NT2/D1 (cell line): ENCODE results near the gene HOXD11.
A peak's percentile ranks its signal among the peaks of the same experiment; 100 is the strongest.

Source experiments
- DNase-seq: peaks from one replicate; pipeline ENCODE4 v3.0.0-alpha.2; 2011; ENCODE audit warnings: low read depth, low spot score
- H3K27me3 ChIP-seq: 2 replicates; pipeline ENCODE4 v1.6.0; 2011; ENCODE audit warnings: mild to moderate bottlenecking; ENCODE audit not compliant: insufficient read length, insufficient read depth
- H3K36me3 ChIP-seq: 2 replicates; pipeline ENCODE4 v1.6.1; 2011; ENCODE audit warnings: mild to moderate bottlenecking, low read length, mixed read lengths; ENCODE audit not compliant: insufficient read depth, insufficient read length
- H3K4me1 ChIP-seq: 2 replicates; pipeline ENCODE4 v1.5.1; 2011; ENCODE audit not compliant: insufficient read depth, insufficient read length
- H3K4me3 ChIP-seq: 2 replicates; pipeline ENCODE4 v1.5.1; 2011; ENCODE audit warnings: low read depth; ENCODE audit not compliant: insufficient read length
- H3K9ac ChIP-seq: 2 replicates; pipeline ENCODE4 v1.6.0; 2011; ENCODE audit warnings: low read depth; ENCODE audit not compliant: insufficient read length
- H3K9me3 ChIP-seq: 2 replicates; pipeline ENCODE4 v1.5.1; 2011; ENCODE audit warnings: mild to moderate bottlenecking, low read length; ENCODE audit not compliant: insufficient read depth
- SUZ12 ChIP-seq: IDR thresholded peaks from 2 replicates; pipeline ENCODE4 v1.6.1; 2011; ENCODE audit not compliant: insufficient read length, insufficient read depth; ENCODE audit errors: extremely low read depth
- YY1 ChIP-seq: IDR thresholded peaks from 2 replicates; pipeline ENCODE4 v1.6.1; 2011; ENCODE audit not compliant: insufficient read length, insufficient read depth
- ZNF274 ChIP-seq: IDR thresholded peaks from 2 replicates; pipeline ENCODE4 v1.6.1; 2011; ENCODE audit warnings: mild to moderate bottlenecking, low read depth, low read length

HOXD11 gene

GRCh38 chr2:176101216-176101830 is 5.8 kb upstream of the HOXD11 start:
- Histone ChIP-seq H3K4me1 (peaks cover 18% of the 10 kb centered on the region), H3K9ac (no peak overlapping the region), H3K36me3 (no peaks in the 10 kb centered on the region), H3K27me3 (peaks cover 83% of the 10 kb centered on the region), H3K4me3 (no peak overlapping the region), H3K9me3 (peaks cover 32% of the 10 kb centered on the region; the same call in 1 of the 2 replicates)
- TF ChIP-seq ZNF274: no peak
- TF ChIP-seq SUZ12: no peak
- no peak for TF ChIP-seq YY1
- DNase-seq: no peak

- no peak overlapping the region for H3K4me3 ChIP-seq
- H3K36me3 ChIP-seq: no peaks in the 10 kb centered on the region
- H3K9ac ChIP-seq: no peak overlapping the region
- H3K9me3 ChIP-seq: peaks cover 32% of the 10 kb centered on the region; the same call in 1 of the 2 replicates
- H3K4me1 ChIP-seq: peaks cover 19% of the 10 kb centered on the region
- no peak for DNase-seq
- H3K27me3 ChIP-seq: peaks cover 86% of the 10 kb centered on the region
- TF ChIP-seq SUZ12 (no peak), YY1 (no peak), ZNF274 (no peak)
Observed at GRCh38 chr2:176101842-176102241, 5.2 kb upstream of the HOXD11 start.

GRCh38 chr2:176102309-176102866 is 4.7 kb upstream of the HOXD11 start:
- peaks cover 92% of the 10 kb centered on the region for H3K27me3 ChIP-seq
- H3K4me3 ChIP-seq: no peak overlapping the region
- TF ChIP-seq SUZ12: no peak
- H3K9ac ChIP-seq: no peak overlapping the region
- DNase-seq: no peak
- peaks cover 19% of the 10 kb centered on the region for H3K4me1 ChIP-seq
- no peaks in the 10 kb centered on the region for H3K36me3 ChIP-seq
- peaks cover 32% of the 10 kb centered on the region; the same call in 1 of the 2 replicates for H3K9me3 ChIP-seq

GRCh38 chr2:176103194-176103593 is 3.9 kb upstream of the HOXD11 start:
- TF ChIP-seq ZNF274: no peak
- TF ChIP-seq YY1: no peak
- no peak for TF ChIP-seq SUZ12
- no peak overlapping the region for H3K9ac ChIP-seq
- H3K4me3 ChIP-seq: no peak overlapping the region
- DNase-seq: no peak
- no peaks in the 10 kb centered on the region for H3K36me3 ChIP-seq
- H3K4me1 ChIP-seq: peaks cover 19% of the 10 kb centered on the region
- H3K27me3 ChIP-seq: peaks cover 98% of the 10 kb centered on the region
- H3K9me3 ChIP-seq: peaks cover 32% of the 10 kb centered on the region; the same call in 1 of the 2 replicates

GRCh38 chr2:176103742-176104315 is 3.3 kb upstream of the HOXD11 start:
- Histone ChIP-seq H3K4me1 (peaks cover 18% of the 10 kb centered on the region), H3K4me3 (no peak overlapping the region), H3K9me3 (peaks cover 31% of the 10 kb centered on the region; the same call in 1 of the 2 replicates), H3K27me3 (peaks cover 98% of the 10 kb centered on the region), H3K9ac (no peak overlapping the region), H3K36me3 (no peaks in the 10 kb centered on the region)
- DNase-seq: no peak
- no peak for TF ChIP-seq SUZ12
- no peak for TF ChIP-seq ZNF274
- TF ChIP-seq YY1: no peak

- Histone ChIP-seq H3K4me3 (peak overlapping the region; percentile 41), H3K9me3 (peaks cover 25% of the 10 kb centered on the region; the same call in 1 of the 2 replicates), H3K4me1 (peaks cover 16% of the 10 kb centered on the region), H3K27me3 (peaks cover 98% of the 10 kb centered on the region), H3K36me3 (no peaks in the 10 kb centered on the region), H3K9ac (peak overlapping the region; percentile 57)
- TF ChIP-seq SUZ12 (peak; percentile 41), ZNF274 (no peak), YY1 (no peak)
- DNase-seq: no peak
Observed at GRCh38 chr2:176104316-176105077, 2.6 kb upstream of the HOXD11 start.

GRCh38 chr2:176105078-176105729 is 1.9 kb upstream of the HOXD11 start:
- H3K4me1 ChIP-seq: peaks cover 16% of the 10 kb centered on the region
- peak overlapping the region; percentile 57 for H3K9ac ChIP-seq
- no peak for TF ChIP-seq ZNF274
- TF ChIP-seq SUZ12: peak; percentile 54
- peak; percentile 26 for TF ChIP-seq YY1
- H3K36me3 ChIP-seq: no peaks in the 10 kb centered on the region
- H3K27me3 ChIP-seq: peaks cover 98% of the 10 kb centered on the region
- peak overlapping the region; percentile 41 for H3K4me3 ChIP-seq
- DNase-seq: no peak
- H3K9me3 ChIP-seq: peaks cover 17% of the 10 kb centered on the region; the same call in 1 of the 2 replicates
